HG02885 (cell line): ENCODE measurements around the gene GLIPR1.

Experiments used
- ATAC-seq: cut with Tn5 transposase; IDR thresholded peaks from one replicate; pipeline ENCODE4 v1.9.1; 2021; ENCODE audit warnings: mild to moderate bottlenecking; ENCODE audit not compliant: unreplicated experiment, poor library complexity

The GLIPR1 gene

DNA sequence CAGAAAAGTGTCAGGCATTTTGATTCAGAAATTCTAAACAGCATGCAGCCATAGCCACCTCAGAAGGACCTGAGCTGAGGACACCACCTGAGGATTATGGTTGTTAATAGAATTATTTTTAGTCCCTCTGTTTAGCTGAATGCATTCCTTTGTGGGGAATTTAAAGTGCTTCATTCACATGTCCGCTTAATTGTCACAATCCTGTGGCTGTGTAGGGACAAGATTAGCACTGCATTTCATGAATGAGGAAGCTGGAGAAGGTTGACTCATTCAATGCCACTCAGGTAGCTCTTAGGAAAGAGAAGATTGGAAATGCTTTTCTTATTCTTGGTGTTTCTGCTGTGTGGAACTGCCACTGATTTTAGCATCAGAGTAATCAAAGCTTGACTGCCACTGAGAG, 72.8 kb downstream of the GLIPR1 start:
- no peak for ATAC-seq
